GM19043 (cell line): ENCODE results near the gene NWD2.
"Not testable (repeated sequence)": the region's sequence is repeated elsewhere in the genome, so short reads cannot be mapped to it uniquely, and the experiment has no call there.

Experiments
- ATAC-seq: cut with Tn5 transposase; IDR thresholded peaks from one replicate; pipeline ENCODE4 v1.9.1; 2021; ENCODE audit warnings: low read depth; ENCODE audit not compliant: unreplicated experiment

The NWD2 gene

GRCh38 chr4:37392521-37393255 lies 148.1 kb downstream of the NWD2 start:
- ATAC-seq: no peak

GRCh38 chr4:37393321-37393720 lies 148.8 kb downstream of the NWD2 start:
- no peak for ATAC-seq

GRCh38 chr4:37393889-37394288 lies 149.3 kb downstream of the NWD2 start:
- peak; percentile 57 for ATAC-seq

- ATAC-seq: no peak
Observed at GRCh38 chr4:37397505-37397904, 153.0 kb downstream of the NWD2 start.

- ATAC-seq: peak; percentile 76
Observed at GRCh38 chr4:37400241-37400881, 155.8 kb downstream of the NWD2 start.

GRCh38 chr4:37407938-37408826 lies 163.6 kb downstream of the NWD2 start:
- ATAC-seq: not testable (repeated sequence)

- not testable (repeated sequence) for ATAC-seq
Observed at GRCh38 chr4:37413612-37414011, 169.1 kb downstream of the NWD2 start.

- ATAC-seq: no peak
Observed at GRCh38 chr4:37415845-37416369, 171.4 kb downstream of the NWD2 start.

GRCh38 chr4:37421614-37422013 lies 177.1 kb downstream of the NWD2 start:
- ATAC-seq: no peak

- ATAC-seq: no peak
Observed at GRCh38 chr4:37422102-37422501, 177.6 kb downstream of the NWD2 start.

GRCh38 chr4:37422638-37423037 lies 178.1 kb downstream of the NWD2 start:
- ATAC-seq: no peak

GRCh38 chr4:37423310-37423709 lies 178.8 kb downstream of the NWD2 start:
- ATAC-seq: no peak

GRCh38 chr4:37424753-37425152 lies 180.2 kb downstream of the NWD2 start:
- ATAC-seq: no peak

GRCh38 chr4:37425857-37426256 lies 181.3 kb downstream of the NWD2 start:
- no peak for ATAC-seq

- no peak for ATAC-seq
Observed at GRCh38 chr4:37427193-37427592, 182.7 kb downstream of the NWD2 start.

GRCh38 chr4:37429906-37430305 lies 185.4 kb downstream of the NWD2 start:
- ATAC-seq: no peak

- no peak for ATAC-seq
Observed at GRCh38 chr4:37430718-37431416, 186.3 kb downstream of the NWD2 start.

GRCh38 chr4:37431417-37431743 lies 186.8 kb downstream of the NWD2 start:
- ATAC-seq: peak; percentile 69

GRCh38 chr4:37434469-37434868 lies 189.9 kb downstream of the NWD2 start:
- ATAC-seq: no peak

- ATAC-seq: no peak
Observed at GRCh38 chr4:37436546-37436945, 192.0 kb downstream of the NWD2 start.

- no peak for ATAC-seq
Observed at GRCh38 chr4:37437163-37437562, 192.6 kb downstream of the NWD2 start.
